Activated CD4-positive, alpha-beta T cell treated with anti-CD3 and anti-CD28 coated beads, Interleukin-2, amount 50 U/mL, for 24 hours (primary cell): ENCODE data around the gene TMEM150C.

Source experiments
- DNase-seq, 2 donors: peaks; one replicate each; pipeline ENCODE4 v3.0.0-alpha.2; 2020; ENCODE audit warnings: low read depth in 1 of 2, low spot score in 1 of 2

The TMEM150C gene

DNA sequence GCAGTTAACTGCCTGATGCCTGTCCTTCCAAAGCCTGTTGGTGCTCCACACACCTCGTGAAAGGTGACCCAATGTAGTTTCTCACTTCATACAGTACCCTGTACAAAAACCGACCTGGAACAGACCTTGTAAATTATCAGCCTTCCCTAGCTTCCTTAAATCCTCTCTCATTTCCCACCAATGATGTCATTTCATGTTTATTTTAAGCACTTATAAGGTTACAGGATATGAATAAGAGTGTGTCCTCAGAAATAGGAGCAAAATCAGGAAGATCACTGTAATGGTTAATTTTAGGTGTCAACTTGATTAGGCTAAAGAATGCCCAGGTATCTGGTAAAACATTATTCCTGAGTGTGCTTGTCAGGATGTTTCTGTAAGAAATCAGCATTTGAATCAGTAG is 44.7 kb downstream of the TMEM150C start:
- no peak for DNase-seq

DNA sequence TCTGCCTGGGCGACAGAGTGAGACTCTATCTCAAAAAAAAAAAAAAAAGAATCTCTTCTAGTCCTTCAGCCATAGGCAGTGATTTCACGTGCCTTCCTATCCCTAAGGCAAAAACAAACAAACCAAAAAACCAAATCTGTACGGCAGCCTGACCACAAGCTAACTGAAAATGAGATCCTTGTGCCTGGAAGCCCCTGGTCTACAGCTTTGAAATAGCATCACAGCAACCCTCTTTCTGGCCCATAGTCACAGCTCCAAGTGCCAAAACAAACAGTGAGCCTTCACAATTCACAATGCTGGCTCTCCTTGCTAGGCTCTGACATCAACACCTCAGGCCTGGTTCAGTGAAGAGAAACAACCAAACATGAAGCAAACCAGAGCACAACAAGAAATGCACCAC is 46.1 kb downstream of the TMEM150C start:
- DNase-seq: no peak

DNA sequence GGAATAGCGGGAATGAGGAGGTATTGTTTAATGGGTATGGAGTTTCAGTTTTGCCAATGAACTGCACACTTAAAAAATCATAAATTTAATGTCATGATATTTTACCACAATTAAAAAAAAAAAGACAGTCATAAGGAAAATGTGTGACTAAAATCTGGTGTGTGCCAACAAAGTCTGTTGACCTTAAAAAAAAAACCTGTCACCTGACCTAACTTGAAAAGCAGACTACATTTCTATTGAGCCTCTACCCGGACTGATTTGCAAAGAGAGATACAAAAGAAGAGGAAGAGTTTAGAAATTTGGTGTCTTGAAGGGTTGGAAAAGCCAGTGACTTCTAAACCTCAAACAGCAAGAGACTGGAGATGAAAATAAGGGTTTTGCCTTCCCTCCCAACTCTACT is 48.4 kb downstream of the TMEM150C start:
- DNase-seq: no peak

DNA sequence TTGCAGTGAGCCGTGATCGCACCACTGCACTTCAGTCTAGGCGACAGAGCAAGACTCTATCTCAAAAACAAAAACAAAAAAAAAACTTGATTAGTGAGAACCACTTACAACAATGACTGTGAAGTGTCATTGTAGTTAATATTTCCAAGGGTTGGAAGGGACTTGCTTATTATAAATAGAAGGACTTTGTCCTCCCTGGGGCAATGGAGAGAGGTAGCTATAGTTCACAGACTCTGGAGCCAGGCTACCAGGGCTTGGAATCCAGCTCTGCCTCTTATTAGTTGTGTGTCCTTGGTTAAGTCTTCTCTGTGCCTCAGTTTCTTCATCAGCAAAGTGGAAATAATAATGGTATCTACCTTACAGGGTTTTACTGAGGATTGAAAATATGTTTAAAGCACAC is 51.6 kb downstream of the TMEM150C start:
- DNase-seq: no peak

DNA sequence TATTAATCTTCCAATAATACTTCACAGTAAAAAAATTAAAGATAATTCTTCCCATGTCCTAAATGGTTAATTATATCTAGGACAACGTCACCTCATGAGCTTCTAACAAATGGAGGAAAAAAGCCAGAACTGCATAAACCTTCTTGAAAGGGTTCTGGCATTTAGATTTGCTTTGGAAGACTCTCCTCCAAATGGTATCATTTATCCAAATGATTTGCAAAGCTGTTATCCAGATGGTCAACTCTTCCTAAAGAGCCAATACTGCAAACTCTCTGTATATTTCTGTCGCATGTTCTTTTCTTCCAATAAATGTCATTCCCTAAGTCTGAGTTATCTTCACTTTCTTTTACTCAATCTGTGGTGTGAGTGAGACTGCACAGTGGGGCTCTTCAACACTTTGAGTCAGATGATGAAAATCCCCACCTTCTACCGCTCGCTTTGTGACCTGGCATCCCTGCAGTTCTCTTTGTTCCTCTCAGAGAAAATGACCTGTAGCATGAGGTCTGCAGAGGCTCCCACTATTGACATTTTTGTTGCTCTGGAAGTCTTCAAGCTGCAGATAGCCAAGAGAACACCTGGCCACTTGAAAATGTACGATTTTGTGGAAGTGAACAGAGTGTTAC is 52.9 kb downstream of the TMEM150C start:
- DNase-seq: no peak

DNA sequence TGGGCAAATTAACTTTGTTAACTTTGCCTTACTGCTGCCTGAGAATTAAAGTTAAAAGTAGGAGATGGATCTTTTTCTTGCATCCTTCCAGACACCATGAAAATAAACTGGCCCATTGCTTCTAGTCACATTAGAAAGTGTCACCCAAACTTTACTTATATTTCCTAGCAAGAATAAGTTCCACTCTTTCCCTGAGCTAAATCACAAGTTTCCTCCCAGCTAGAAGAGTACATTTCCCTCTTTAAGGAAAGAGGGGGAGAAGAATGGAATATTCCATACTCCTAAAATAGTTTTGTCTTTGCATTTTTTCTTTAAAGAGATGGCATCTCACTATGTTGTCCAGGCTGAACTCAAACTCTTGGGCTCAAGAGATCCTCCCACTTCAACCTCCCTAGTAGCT is 53.8 kb downstream of the TMEM150C start:
- no peak for DNase-seq

DNA sequence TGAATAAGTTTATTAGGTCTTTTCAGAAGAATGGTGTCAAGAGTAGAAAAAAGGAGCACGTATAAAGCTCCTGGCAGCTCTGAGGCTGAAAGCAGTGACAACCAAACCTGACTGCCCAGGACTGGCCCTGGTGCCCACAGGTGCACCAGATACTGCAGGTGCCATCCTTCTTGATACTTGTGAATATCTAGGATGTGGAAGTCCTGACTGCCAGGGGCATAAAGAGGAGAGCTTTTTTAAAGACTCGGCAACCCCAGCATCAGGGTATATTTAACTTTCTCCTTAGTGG is 60.7 kb downstream of the TMEM150C start:
- DNase-seq: no peak

DNA sequence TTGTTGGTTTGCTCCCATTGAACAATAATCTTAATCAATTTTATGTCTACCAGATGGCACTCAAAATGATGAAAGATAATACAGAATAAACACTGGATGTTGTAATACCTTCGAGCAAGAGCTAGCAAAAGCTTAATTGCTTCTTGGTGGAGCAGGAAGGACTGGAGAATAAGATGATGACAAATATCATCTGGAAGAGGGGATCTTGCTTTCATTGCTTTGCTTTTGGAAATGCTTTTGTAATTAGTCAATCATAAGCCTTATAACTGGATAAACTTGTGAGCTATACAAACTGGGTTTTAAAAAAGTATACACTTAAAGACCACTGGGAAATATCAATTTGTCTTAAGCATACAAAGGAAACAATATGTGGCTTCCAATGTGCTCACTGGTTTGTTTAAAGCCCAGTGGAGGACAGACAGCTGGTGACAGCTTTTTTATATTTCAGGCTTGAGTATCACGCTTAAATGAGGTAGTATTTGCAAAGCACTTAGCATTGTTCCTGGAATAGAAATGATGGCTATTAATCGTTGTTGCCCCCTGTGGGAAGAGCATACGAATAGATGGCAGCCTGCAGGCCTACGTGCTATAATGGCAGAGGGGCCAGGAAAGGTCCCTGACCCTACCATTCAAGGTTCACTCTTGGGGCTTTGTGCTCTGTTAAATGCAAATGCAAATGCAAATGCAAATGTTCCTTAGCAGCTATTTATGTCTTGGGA is 61.2 kb downstream of the TMEM150C start:
- DNase-seq: no peak

DNA sequence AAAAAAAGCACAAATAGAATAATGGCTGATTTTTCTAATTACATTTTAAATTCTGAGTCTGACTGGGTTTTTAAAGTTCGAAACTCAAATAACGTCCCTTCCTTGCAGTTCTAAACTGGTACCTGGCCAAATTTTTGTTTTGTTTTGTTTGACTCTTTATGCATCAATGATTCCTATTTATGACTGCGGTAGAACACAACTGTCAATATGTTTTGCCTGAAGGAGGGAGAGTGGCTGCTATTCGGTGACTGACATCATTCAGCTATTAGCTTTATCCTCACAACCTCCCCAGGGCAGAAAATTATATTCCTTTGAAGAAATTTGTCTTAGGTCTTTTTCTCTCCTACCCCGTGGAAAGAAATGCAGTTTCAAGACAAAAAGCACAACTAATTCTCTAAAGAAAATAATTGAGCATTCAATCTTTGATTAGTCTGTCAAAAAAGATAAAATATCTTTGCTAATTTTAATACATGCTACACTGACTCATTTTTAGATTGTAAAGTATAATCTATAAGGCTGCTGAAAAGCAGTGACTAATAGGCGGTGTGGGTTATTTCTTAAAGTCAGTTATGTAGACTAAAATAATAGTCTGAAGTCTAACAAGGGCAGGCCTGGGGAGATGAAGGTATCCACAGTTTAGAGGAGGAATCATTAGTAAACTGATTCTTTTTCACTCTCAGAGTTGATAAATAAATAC is 61.9 kb downstream of the TMEM150C start:
- no peak for DNase-seq

DNA sequence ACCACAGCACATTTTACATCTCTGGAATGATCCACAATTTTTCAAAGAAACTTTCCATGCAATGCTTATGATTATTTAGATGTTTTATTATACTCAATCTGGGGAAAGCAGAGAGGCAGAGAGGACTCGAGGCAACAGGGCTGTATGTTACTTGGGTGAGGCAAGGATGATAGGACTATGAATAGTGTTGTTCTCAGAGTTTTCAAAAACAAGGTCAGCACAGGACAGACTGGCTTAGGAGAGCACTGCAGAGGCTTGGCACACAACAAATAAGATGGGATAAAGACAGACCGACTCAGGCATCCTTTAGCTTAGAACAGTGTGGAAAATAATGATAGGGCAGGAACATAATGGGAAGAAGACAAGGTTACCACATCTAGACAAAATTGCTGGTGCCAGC is 65.4 kb downstream of the TMEM150C start:
- no peak for DNase-seq

DNA sequence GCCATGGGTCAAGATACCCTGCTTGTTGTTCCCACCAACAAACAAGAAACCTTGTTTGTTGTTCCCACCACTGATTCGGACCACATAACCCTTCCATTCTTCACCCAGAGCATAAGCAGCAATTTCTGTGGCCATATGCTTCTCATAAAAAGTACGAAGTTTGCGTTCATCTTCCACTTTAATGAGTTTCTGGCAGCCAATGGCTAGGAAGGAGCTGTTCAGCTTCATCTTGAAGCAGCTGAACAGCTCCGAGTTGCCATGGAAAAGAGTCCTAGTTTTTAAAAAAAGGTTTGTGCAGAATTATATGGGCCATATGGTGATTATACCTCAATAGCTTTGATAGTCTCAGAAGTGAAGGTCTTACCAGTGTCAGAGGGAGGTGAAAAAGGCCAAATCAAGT is 66.1 kb downstream of the TMEM150C start:
- DNase-seq: no peak

DNA sequence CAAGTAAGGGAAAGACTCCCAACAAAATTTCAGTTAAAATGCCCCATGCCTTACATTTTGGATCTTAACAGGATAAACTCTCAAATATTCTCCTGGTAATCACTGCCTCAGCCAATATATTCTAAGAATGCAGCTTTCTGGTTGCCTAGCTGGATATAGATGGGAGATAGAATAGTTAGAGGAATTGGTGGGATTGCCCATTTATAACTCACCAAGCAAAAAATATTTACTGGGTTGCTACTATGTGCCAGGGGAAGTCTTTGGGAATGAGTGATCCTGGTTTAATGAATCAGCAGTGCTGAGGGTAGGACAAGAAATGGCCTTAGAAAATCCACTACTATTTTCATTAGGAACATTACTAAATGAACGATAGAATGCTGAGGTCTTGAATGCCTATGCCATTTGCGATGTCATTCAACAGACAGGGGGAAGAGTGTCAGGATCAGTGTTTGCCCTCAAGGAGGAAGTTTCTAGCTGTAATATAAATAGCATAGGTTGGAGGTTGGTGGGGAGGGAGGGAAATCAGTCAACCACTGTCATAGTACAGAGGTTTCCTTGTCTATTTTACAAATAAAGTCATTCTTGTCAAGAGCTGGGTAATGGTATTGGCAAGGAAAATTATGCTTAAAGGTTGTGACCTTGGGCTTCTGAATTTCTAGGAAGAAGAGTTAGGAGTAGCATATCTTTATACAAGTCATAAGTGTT is 67.9 kb downstream of the TMEM150C start:
- DNase-seq: no peak

DNA sequence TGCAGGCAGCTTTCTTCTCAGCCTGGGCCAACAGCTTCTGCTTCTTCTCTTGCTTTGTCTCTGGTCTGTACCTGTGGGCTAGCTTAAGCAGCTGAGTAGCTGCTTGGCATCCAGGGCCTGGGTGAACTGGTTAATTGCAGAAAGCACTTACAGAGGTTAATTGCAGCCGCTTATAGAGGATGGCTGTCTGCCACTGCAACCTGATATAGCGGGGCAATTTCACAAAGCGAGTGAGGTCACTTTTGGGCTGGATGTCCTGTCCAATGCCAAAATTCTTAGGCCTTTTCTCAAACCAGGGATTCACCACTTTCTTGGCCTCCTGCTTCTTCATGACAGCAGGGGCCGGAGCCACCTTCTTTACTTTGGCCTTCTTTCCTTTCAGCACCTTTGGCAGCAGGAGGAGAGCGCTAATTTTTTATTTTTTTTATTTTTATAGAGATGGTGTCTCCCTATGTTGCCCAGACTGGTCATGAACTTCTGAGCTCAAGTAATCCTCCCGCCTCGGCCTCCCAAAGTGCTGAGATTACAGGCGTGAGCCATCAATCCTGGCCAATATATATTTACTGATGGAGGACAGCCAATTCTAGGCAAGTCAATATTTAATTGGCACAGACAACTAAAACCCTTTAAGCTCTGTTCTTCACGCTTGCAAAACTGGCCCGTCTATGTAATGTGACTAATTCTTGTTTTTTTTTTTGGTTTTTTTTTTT is 70.4 kb downstream of the TMEM150C start:
- DNase-seq: no peak

DNA sequence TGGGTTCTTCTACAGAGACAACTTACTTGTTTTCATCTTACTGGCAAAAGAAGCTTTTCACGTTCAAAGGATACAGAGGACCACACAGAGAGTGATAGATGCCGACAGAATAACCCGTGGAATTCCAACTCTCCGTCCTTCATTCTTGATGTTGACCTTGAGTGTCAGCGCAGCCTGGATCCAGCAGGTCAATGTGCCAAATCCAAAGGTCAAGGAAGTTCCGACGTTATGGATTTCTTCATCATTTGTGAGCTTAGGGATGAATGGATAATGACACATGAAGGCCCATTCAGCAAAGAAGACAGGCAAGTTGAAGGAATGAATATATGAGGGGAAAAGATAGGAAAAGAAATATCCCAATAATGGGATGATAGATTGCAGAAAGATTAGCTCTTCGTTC is 71.8 kb downstream of the TMEM150C start:
- DNase-seq: no peak

DNA sequence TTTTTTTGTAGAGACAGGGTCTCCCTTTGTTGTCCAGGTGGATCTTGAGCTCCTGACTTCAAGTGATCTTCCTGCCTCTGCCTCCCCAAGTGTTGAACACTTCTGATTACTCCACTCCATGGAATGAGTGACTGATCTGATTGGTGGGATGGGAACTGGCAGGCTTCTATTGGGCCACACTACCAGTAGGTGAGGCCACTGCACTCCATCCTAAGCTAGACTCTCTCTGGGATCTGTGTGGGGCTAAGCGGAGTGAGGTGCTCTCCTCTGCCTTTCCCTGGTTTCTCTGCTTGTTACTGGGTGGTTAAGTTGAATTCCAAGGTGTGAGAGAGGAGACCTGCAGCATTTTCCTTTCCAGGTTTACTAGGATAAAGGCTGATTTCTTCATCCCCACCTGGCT is 72.7 kb downstream of the TMEM150C start:
- DNase-seq: no peak

DNA sequence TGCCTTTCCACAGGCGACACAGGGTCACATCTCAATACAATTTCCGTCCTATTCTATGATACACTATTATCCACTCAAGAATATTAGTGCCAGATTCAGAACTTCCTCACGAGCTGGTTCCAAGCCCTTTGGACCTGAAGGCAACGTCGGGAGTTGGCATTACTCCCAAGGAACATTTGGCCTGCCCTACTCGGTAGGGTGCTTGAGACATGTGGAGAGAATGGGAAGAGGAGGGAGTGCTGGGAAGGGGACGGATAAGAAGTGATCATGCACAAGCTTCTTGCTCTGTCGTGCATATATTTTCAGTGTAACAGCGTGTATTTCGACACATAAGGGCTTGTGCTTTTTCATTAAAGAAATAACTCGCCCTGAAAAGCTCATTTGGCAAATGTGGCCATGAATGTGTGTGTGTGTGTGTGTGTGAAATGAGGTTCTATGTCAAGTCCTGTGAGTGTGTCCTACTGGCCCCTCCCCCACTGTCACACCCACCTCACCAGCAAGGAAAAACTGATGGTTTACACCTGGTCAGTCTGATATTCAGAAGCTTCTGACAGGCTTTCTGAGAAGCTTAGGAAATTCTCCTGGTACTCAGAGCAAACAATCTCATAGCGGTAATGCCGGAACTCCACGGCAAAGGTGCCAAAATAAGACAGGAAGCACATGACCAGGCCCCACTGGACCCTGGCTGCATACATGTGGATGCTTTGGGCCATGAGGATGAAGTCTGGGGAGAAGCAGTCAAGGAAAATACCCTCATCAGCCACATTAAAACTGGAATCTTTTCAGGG is 76.6 kb downstream of the TMEM150C start:
- DNase-seq: no peak

DNA sequence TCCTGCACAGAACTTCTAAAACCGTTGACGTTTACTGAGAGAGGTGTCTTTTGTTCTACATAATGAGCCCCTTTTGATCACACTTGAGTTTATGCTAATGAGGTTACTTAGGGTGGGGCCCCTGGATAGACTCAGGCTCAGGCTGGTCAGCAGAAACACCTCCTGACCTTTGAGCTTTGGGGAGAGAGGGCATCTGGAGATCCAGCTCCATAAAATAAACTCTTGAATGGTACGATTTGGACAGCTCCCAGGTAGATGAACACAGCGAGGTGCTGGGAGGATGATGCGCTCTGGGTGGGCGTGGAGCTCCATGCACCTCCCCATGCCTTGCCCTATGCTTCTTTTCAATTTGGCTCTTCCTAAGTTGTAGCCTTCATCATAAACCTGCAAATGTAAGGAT is 79.4 kb downstream of the TMEM150C start:
- DNase-seq: no peak

DNA sequence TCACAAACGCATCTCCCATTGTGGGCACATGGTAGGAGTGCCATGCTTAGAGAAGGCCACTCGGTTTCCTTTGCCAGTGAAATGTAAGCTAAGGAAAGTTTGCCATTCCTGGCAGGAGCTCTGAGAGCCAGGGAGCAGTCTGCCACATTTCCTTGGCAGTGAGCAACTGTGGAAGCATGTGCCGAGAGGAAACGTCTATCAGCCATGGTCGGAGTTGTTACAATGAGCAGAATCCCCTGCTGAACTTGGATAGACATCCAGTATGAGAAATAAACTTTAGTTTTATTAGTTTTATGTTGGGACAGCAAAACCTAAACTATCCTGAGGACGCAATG is 80.3 kb downstream of the TMEM150C start:
- DNase-seq: no peak

DNA sequence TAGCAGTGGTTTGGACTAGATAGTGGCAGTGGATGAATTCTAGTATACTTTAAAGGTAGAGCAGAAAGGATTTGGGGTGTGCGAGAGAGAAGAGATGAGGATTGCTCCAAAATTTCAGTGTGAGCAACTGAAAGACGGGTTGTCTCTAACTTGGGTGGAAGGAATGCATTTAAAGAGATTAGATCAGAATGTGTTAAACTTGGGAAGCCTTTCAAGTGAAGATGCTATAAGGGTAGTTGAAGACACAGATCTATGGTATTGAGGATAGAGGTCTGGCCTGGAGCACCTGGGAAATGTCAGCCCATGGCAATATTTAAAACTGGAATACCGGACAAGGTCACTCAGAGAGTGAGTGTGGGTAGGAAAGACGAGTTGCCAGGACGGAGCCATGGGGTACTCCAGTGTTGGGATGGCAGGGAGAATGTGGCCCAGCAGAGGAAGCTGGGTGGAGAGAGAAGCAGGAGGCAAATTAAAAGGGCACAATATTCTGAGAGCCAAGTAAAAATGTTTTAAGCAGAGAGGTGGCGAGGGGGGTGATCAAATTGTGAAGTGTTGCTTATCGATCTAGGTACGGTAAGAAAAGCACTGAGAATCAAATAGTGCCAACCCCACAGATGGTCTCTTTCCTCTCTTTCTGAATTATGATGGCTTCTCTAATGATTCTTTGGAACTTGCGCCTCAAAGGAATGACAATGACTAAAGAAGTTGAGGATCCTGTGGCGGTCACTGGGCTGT is 80.8 kb downstream of the TMEM150C start:
- DNase-seq: no peak

DNA sequence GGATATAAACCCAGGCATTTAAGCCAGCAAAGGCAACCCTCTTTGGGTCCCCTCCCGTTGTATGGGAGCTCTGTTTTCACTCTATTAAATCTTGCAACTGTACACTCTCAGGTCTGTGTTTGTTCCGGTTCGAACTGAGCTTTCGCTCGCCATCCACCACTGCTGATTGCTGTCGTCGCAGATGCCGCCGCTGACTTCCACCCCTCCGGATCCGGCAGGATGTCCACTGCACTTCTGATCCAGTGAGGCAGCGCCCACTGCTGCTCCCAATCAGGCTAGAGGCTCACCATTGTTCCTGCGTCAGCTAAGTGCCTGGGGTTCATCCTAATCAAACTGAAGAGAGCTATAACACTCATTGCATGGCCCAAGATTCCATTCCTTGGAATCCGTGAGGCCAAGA is 82.2 kb downstream of the TMEM150C start:
- DNase-seq: no peak
